Urothelium cell line (cell line): ENCODE data around the gene LRRC28.

ENCODE experiments used
- DNase-seq: peaks from one replicate; pipeline ENCODE4 v3.0.0; 2011; ENCODE audit warnings: low spot score, mixed read lengths
- FAIRE-seq: peaks from 2 replicates; lab custom pipeline; 2011; peaks lifted over from hg19 to GRCh38; lab: Jason Lieb, UNC

LRRC28 gene

DNA sequence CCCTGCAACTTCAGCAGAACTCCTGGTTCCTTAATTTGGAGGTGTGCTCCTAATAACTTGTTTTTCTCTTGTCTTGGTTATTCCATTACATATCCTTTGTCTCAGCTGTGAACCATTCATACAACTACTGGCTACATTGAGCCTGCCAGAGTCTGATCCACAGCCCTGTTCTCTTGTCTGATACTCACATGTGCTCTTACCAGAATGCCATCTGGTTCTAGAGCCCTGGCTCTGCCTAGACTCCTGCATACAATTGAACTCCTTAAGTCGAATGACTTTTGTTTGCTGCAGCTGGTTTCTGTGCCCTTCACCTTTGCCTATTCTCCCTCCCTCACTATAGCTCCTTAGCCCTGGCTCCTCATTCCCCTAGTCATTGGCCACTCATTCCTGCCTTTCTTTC, 85.5 kb downstream of the LRRC28 start:
- FAIRE-seq (no peak), DNase-seq (no peak)

DNA sequence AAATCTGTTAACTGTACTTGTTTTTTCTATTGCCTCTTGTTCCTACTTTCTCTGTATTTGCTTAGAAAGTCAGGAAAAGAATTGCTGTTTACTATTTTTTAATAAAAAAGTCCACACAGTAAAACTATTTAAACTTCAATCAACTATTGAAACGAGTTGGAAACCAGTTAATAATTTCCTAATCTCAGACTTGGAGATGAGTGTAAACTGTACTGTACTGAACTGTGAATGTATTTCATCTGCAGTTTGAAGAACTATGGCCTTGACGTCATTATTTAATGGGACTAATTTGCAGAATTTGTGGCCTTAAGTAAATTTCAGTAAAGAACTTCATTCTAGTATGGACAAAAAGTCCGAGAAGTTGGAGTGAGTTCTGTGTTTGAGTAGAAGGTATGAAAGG, 89.1 kb downstream of the LRRC28 start:
- DNase-seq (no peak), FAIRE-seq (no peak)

DNA sequence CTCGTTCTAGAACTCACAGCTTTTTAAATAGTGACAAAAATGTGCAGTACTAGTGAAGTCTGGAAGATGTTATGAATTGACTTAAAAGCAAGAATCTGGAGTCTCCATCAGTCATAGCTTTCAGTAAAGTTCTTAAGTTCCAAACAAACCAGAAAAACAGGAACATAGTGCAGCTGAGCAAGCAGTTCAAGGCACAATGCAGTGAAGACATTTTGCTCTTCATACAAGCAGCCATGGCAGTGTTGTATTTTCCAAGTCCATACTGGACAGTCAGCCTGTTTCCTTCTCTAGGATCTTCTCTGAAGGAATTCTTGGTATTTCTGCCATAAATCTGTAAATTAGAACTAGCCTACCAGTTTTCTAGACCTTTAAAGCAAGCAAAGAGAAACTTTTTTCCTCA, 90.5 kb downstream of the LRRC28 start:
- DNase-seq (no peak), FAIRE-seq (no peak)

DNA sequence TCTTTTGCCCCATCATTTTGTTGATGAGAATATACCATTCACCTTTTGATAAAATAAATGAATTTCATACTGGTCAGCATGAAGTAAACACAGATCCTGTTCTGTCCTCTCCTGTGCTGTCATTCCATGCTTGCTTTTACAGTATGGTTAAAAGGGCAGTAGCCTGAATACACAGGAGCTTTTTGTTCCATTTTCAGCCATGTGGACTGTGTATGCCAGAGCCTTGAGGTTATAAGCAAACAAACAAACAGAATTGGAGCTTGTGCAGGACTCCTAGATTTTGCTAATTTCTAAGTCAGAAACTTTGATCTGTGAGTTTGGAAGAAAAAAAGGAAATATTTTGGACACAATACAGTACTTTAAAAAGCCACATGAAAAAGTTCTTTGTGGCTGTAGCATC, 91.9 kb downstream of the LRRC28 start:
- no peak for FAIRE-seq
- no peak for DNase-seq

DNA sequence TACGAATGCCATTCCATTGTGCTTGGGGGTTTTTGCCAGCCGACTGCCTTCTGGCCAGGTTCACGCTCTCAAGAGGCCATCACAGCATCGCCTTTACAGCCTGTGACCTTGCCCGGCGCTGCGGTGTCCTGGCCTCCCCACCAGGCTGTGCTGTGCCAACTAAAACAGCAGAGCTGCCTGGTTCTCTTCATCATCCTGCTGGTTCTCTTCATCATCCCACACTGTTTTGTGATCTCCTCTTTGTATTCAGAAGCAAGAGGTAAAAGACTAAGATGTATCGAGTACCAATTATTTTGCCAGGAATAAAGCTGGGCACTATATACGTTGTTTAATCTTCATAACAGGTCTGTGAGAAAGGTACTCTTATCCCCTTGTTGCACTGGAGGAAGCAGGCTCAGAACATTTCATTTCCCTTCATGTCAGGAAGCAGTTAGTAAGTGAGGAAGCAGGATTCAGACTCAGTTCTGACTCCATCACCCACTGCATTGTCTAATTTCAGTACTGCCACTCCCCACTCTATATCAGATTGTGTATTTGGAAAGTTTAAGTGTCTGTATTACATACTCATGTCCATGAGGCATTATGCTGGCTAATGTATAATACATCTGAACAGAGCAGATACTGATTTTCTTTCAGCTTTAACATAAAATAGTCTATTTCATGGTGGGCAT, 92.7 kb downstream of the LRRC28 start:
- DNase-seq (no peak), FAIRE-seq (no peak)

DNA sequence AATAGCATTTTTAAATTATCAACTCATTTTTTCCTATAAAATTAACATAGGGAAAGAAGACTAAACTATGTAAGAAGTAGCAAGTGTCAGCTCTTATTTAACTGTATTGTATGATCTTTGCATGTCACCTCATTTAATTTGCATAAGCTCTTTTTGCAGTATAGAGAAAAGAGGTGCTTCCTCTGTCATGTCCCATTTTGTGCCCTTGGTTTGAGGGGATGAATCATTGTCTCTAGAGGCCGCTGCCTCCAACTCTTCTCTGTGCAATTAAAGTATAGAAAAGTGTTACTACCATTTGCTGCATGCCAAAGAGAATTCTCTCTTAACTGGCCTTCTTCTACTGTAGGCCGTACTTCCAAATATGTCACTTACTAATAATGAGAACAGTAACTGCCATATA, 93.4 kb downstream of the LRRC28 start:
- DNase-seq (no peak), FAIRE-seq (no peak)

DNA sequence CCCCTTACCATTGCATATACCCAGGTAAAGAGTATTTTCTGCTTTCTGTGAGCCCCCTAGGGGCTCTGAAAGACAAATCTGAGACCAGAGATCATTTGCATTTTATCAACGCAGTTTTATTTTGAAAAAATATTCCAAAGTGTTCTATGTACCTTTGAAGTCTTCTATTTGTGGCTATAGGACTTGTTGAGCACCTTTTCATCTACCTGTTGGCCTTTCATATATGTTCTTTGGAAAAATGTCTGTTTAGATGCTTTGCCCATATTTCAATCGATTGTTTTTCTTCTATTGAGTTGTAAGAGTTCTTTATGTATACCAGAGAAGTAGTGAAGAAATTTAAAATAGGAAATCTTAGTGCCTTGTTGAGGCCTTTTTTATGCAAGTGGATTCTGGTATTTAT, 94.0 kb downstream of the LRRC28 start:
- FAIRE-seq (no peak), DNase-seq (no peak)

DNA sequence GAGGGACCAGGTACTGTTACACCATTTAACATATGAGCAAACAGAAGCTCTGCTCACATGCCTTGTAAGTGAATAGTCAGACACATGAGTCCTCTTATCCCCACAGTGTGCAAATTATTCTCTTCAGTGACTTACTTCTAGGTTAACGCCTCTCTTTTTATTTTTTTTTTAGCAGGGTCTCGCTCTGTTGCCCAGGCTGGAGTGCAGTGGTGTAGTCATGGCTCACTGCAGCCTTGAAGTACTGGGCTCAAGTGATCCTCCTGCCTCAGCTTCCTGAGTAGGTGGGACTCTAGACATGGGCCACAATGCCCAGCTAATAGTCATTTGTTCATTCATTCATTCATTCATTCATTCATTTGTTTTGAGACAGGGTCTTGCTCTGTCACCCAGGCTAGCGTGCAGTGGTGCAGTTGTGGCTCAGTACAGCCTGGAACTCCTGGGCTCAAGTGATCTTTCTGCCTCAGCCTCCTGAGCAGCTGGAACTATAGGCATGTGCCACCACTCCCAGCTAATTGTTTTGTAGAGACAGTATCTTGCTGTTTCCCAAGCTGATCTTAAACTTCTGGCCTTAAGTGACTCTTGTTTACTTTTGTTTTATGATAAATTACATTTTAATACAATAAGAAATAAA, 94.7 kb downstream of the LRRC28 start:
- no peak for DNase-seq
- FAIRE-seq, result no peak

DNA sequence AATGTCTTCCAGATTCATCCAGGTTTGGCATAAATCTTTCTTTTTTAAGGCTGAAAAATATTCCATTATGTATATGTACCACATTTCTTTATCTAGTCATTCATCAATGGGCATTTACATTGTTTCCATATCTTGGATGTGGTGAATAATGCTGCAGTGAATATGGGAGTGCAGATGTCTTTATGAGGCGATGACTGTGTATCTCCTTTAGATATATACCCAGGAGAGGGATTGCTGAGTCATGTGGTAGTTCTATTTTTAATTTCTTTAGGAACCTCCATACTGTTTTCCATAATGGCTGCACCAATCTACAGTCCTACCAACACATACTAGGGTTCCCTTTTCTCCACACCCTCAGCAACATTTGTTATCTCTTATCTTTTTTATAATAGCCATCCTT, 96.3 kb downstream of the LRRC28 start:
- DNase-seq (no peak), FAIRE-seq (no peak)

DNA sequence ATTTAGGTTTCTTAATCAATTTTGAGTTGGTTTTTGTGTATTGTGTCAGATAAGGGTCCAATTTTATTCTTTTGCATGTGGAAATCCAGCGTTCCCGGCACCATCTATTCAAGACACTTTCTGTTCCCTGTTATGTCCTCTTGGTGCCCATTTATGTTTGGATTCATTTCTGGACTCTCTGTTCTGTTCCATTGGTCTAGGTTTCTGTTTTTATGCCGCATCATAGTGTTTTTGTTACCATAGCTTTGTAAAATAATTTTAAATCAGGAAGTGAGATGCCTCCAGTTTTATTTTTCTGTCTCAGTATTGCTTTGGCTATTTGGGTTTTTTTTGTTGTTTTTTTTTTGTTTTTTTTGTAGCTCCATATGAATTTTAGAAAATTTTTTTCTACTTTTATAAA, 97.1 kb downstream of the LRRC28 start:
- FAIRE-seq, result no peak

DNA sequence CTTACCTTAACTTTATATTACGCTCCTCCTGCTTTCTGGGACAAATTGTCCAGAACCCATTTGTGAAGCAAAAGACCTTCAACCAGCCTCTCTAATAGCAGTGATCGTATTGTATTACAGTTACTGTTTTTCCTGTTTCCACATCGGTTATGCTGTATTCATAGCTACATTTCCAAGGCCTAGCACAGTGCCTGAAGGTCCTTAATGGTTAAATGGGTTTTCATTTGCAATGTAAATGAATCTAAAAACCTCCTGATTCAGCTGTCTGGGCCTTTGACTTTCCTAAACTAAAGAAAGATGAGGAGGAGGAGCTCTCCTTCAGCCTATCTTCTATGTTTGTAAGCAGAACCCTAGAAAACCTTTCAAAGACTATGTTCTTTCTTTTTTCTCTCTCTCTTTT, 99.1 kb downstream of the LRRC28 start:
- no peak for FAIRE-seq
- no peak for DNase-seq

More for the DNA sequence above, 97.1 kb downstream of the LRRC28 start:
- no peak for DNase-seq

DNA sequence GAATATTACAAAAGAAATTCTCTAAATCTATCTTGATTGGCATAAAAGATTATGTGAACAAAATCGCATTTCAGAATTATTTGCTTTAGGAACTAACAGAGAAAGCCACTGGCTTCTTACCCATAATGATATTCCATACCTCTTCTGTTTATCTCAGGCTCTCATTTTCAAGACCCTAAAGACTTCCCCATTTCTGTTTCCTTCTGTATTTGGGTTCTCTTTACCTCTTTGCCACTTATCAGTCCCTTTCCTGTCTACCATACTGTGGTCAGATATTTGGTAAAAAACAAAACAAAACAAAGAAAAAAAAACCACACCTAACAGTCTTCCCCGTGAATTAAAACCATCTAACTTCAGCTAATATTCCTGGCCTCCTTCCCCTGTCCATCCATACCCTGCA, 108.5 kb downstream of the LRRC28 start:
- FAIRE-seq, result no peak
- DNase-seq, result no peak

DNA sequence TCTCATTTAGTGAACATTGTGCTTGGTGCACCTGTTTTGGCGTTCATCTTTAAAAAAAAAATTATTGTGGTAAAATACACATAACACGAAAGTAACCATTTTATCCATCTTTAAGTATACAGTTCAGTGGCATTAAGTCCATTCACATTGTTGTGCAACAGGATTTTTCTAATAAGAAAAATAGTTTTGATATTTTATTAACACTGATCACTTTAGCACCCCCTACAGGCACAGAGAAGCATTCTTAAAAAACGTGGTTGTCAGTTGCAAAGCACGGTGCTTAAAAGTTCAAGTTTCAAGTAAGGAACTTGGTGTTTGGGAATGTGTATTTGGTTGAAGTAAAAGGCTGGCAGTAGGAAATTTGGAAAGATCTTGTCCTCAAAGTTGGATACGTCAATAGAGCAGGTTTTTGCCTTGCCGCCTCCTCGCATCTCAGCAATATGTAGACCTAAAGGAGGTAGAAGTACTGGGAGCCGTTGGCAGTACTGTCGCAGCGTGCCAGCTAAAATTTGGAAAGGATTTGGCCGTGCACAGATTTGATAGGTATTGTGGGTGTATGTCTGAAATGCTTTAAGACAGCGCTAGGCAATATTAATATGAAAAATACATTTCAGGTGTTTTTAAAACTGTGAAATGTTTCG, 110.4 kb downstream of the LRRC28 start:
- no peak for FAIRE-seq
- DNase-seq, result no peak

DNA sequence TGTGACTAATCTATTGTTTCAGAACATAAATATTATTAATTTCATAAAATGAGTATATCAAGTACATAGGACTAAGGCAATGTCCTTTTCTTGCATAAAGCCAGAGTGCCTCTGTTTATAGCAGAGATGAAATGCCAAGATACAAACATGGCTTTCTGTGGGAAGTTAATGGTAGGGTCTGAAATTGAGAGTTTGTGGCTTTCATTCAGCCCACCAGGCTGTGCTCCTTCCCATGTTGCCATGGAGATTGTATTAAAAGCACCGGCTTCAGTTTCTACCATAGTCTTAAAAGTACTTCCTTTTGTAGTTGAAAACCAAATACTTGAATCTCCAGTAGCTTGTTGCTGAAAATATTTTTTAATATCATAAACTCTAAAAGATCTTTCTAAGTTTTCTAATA, 114.0 kb downstream of the LRRC28 start:
- DNase-seq, result no peak
- FAIRE-seq, result no peak

DNA sequence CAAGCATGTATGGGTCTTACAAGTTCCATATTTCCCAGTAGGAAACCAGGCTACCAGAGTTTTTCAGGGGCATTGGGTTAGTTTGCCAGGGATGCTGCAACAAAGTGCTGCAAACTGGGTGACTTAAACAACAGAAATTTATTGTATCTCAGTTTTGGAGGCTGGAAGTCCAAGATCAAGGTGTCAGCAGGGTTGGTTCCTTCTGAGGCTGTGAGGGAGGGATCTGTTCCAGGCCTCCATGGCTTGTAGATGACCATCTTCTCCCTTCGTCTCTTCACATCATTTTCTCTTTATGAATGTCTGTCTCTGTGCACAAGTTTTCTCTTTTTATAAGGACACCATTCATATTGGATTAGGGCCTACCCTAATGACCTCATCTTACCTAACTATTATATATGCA, 114.7 kb downstream of the LRRC28 start:
- FAIRE-seq, result no peak
- DNase-seq, result no peak

DNA sequence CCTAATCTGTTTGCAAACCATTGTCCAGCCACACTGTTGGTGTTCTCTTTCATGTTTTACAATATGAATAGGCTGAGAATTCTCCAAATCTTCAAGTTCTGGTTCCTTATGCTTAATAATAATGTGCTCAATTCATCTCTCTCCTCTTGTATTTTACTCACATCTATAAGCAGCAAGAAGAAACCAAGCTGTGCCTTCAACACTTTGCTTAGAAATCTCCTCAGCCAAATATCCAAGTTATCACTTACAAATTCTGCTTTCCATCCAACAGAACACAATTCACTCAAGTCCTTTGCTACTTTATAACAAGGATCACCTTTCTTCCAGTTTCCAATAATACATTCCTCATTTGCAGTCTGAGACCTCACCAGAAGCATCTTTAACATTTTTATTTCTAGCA, 117.5 kb downstream of the LRRC28 start:
- DNase-seq, result no peak
- no peak for FAIRE-seq

DNA sequence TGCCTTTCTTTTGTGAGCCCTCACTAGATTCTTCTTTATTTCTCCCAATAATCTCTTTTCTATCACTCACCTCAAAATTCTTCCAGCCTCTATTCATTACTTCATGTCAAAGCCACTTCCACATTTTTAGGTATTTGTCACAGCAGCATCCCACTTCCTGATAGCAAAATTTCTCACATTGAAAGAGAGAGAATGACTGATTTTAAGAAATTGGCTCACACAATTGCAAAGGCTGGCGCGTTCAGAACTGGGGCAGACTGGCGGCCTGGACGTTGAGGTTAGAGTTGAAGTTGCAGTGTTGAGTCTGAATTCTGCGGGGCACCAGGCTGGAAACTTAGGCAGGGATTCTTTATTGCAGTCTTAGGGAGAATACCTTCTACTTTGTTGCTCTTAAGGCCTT, 117.9 kb downstream of the LRRC28 start:
- FAIRE-seq (no peak), DNase-seq (no peak)

DNA sequence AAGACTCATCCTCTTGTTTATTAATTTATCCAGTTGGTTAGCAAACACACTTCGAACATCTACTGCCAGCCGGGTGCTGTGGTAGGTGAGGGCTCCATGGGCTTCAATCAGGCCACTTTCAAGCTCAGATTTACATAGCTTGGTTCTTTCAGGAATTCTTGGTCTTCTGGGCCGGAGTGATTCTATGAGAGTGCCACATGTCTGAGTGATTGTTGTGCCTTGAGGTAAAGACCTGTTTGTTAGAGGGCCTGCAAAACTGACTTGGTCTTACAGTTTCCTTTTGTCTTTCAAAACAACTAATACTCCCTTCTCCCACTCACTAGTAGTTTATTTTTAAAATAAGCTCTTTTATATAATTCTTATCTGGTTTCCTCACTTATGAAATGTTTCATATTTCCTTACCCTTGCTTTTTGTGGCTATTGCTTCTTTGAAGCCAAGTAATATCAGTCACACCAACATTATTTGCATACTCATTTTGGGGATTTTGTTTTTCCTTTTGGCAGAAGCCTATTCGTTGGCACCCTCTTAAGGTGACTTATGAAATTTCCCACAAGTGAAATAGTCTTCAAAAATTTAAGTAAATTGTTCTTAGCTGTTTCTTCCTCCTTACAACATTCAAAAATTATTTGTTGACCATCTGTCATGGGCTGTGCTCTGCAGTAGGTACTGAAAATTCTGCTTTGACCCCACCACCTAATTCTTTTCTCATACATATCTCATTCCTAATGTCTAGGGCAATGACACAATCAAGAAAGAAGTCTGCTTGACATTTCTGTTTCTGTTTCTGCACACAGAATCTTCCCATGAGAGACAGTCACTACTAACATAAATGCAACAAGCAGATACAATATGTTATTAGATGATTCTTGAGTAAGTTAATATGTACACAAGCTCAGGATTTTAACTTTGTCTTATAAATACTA, 120.2 kb downstream of the LRRC28 start:
- DNase-seq (no peak), FAIRE-seq (no peak)

DNA sequence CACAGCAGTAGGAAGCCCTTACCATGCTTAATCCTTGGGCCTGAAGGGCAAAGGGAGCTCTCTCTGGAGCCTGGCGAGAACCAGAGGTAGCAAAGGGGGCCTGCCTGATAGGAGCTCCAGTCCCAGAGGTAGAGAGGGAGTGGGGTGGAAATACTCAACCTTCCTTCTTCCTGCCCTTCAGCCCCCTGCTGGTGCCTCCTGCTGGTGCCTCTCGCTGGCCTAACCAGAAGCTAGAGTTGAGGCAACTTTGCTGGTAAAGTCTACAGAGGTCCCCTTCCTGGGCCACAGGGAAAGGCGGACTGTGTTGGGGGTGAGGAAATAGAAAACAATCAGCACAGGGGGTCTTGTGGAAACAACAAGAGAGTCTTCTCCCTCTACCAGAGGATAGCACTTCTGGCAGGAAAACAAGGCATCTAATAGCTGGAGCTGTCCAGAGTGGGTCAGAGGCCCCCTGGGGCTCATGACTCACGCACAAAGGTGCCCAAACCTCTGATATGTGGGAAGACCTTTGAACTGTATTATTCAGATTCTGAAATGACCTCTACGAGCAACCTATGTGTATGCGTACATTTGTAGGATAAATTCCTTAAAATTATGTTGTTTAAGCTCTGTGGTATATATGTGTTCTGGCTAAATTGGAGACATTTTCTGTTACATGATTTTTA, 133.9 kb downstream of the LRRC28 start:
- FAIRE-seq, result no peak
- DNase-seq, result no peak

DNA sequence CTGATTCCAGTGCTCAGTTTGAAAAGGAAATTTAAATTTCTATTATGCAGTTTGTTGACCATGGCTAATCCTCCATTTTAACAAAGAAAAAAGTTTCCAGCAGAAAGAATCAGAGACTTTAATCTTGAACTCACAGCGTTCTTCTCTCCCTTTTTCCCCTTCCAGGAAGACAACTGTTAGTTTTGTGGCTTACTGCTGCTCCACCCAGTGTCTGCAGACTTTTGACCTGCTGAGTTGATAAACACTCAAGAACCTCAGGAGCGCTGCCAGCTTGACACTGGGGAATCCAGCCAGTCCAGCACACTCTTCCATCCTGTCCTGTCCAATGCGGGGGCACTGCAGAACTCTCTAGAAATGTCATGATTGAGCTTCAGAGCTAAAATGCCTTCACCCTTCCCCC, 134.6 kb downstream of the LRRC28 start:
- FAIRE-seq, result no peak
- DNase-seq, result no peak

DNA sequence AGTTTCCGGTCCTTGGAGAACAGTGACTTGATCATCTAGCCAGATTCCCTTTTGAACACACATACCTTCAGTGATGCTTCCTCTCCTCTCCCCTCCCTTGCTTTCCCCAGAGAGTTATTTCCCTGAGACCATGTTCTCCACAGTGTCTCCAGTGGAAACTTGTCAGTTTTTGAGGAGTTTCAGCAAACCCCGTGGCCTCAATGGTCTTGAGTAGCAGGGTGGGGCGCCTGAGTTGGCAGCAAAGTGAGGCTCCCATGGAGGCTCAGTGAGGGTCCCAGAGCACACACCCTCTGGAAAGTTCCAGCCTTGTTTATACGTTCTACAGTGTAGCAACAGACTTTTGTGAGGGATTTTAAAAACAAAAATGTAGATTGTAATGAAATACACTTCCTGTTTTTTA, 135.1 kb downstream of the LRRC28 start:
- DNase-seq (no peak), FAIRE-seq (no peak)
